ENCODE results near the gene DHRS12. TPM values are rescaled to one million over a fixed set of nuclear protein-coding genes. Genes with fewer than 3 reads are reported as not detected.

The DHRS12 gene
- total RNA-seq, 1 experiment from 2014 or later: 14.1 TPM

DNA sequence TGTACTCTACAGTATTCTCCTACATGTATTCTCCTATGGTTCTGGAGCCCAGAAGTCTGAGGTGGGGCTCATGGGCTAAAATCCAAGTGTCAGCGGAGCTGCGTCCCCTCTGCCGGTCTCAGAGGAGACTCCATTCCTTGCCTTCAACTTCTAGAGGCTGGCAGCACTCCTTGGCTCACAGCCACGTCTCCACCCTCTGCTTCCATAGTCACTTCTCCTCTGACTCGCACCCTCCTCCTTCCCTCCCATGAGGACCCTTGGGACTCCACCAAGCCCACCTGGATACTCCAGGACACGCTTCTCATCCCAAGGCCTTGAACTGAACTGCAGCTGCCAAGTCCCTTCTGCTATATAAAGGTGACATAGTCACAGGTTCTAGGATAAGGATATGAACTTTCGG lies 27.8 kb downstream of the DHRS12 start:
- Mint-ChIP-seq H3K27me3 (ENCODE audit: insufficient read depth, unreplicated experiment) (no peaks in the 10 kb centered on the region), H3K4me3 (ENCODE audit: unreplicated experiment) (no peak overlapping the region), H3K36me3 (ENCODE audit: insufficient read depth, unreplicated experiment) (no peaks in the 10 kb centered on the region), H3K27ac (ENCODE audit: unreplicated experiment) (no peak overlapping the region), H3K9me3 (ENCODE audit: unreplicated experiment) (no peaks in the 10 kb centered on the region), H3K4me1 (ENCODE audit: low read depth, unreplicated experiment) (no peaks in the 10 kb centered on the region)
- H3K4me1 ChIP-seq: no peaks in the 10 kb centered on the region
- ChIA-PET CTCF (no interaction called here), POLR2A (no interaction called here)
- H3K9me3 ChIP-seq: no peaks in the 10 kb centered on the region
- H3K27me3 ChIP-seq (replicated peaks; ENCODE audit: control insufficient read depth, insufficient read depth, low read length): no peaks in the 10 kb centered on the region
- no peak for DNase-seq
- no peaks in the 10 kb centered on the region for H3K36me3 ChIP-seq (ENCODE audit: control insufficient read depth, insufficient read depth, low read length)
- BruUV-seq (replicated peaks): no TSS peak
- intact Hi-C loops (cut with micrococcal nuclease; ENCODE audit: unreplicated experiment): no loop called here
- TF ChIP-seq, protein P1, sequence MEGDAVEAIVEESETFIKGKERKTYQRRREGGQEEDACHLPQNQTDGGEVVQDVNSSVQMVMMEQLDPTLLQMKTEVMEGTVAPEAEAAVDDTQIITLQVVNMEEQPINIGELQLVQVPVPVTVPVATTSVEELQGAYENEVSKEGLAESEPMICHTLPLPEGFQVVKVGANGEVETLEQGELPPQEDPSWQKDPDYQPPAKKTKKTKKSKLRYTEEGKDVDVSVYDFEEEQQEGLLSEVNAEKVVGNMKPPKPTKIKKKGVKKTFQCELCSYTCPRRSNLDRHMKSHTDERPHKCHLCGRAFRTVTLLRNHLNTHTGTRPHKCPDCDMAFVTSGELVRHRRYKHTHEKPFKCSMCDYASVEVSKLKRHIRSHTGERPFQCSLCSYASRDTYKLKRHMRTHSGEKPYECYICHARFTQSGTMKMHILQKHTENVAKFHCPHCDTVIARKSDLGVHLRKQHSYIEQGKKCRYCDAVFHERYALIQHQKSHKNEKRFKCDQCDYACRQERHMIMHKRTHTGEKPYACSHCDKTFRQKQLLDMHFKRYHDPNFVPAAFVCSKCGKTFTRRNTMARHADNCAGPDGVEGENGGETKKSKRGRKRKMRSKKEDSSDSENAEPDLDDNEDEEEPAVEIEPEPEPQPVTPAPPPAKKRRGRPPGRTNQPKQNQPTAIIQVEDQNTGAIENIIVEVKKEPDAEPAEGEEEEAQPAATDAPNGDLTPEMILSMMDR (IDR thresholded peaks at IDR 0.05; ENCODE audit: insufficient read depth in 1 of 2, low read depth in 1 of 2, low read length in 1 of 2, severe bottlenecking in 1 of 2, unreplicated experiment in 1 of 2): no peak
- H3K4me3 ChIP-seq (ENCODE audit: low read depth, low read length): no peak overlapping the region

DNA sequence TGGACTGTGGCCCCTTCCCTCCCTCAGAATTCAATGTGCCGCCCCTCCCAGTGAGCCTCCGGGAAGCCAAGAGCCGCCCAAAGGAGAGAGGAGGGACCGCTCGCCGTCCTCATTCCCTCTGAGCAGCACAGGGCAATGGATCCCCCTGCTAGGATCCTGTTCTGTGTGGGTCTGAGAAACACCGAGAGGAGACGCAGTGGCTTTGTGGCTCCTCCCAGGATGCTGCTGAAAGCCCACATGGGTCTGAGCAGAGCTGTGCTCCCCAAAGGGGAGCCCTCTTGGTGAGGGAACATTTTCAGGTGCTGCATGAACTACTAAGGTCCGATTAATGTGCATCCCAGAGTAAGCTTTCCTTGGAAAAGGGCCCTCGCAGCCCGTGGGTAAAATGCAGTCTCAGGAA lies 30.4 kb downstream of the DHRS12 start:
- ChIA-PET POLR2A (no interaction called here), CTCF (no interaction called here)
- DNase-seq: no peak
- intact Hi-C loops (cut with micrococcal nuclease; ENCODE audit: unreplicated experiment): no loop called here
- Mint-ChIP-seq H3K36me3 (ENCODE audit: insufficient read depth, unreplicated experiment) (peaks cover under 1% of the 10 kb centered on the region), H3K27ac (ENCODE audit: unreplicated experiment) (no peak overlapping the region), H3K4me3 (ENCODE audit: unreplicated experiment) (no peak overlapping the region), H3K27me3 (ENCODE audit: insufficient read depth, unreplicated experiment) (no peaks in the 10 kb centered on the region), H3K9me3 (ENCODE audit: unreplicated experiment) (no peaks in the 10 kb centered on the region), H3K4me1 (ENCODE audit: low read depth, unreplicated experiment) (no peaks in the 10 kb centered on the region)
- TF ChIP-seq, protein P1 (IDR thresholded peaks at IDR 0.05; ENCODE audit: insufficient read depth in 1 of 2, low read depth in 1 of 2, low read length in 1 of 2, severe bottlenecking in 1 of 2, unreplicated experiment in 1 of 2): no peak
- Histone ChIP-seq H3K27me3 (replicated peaks; ENCODE audit: control insufficient read depth, insufficient read depth, low read length) (no peaks in the 10 kb centered on the region), H3K9me3 (no peaks in the 10 kb centered on the region), H3K4me3 (ENCODE audit: low read depth, low read length) (no peak overlapping the region), H3K4me1 (no peaks in the 10 kb centered on the region), H3K36me3 (ENCODE audit: control insufficient read depth, insufficient read depth, low read length) (no peaks in the 10 kb centered on the region)
- no TSS peak for BruUV-seq (replicated peaks)

DNA sequence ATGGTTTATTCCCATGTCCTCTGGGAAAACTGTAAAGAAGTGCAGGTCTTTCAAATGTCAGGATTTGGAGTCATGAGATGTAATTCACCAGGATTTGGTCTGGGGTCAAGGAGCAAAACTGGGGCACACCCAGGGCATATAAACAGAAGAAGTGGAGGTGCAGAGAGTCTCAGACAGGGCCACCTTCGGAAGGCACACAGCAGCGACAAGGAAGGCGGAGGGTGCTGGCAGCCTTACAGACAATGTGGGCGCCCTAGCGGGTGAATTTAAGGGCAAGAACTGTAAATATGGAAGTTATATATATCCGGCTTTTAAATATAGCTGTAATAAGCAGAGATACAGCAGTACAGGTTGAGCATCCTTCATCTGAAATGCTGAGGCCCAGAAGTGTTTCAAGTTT lies 31.2 kb downstream of the DHRS12 start:
- H3K4me3 ChIP-seq (ENCODE audit: low read depth, low read length): no peak overlapping the region
- H3K9me3 ChIP-seq: no peaks in the 10 kb centered on the region
- Mint-ChIP-seq H3K36me3 (ENCODE audit: insufficient read depth, unreplicated experiment) (peaks cover 6% of the 10 kb centered on the region), H3K9me3 (ENCODE audit: unreplicated experiment) (no peaks in the 10 kb centered on the region), H3K4me1 (ENCODE audit: low read depth, unreplicated experiment) (no peaks in the 10 kb centered on the region), H3K27me3 (ENCODE audit: insufficient read depth, unreplicated experiment) (no peaks in the 10 kb centered on the region), H3K27ac (ENCODE audit: unreplicated experiment) (no peak overlapping the region), H3K4me3 (ENCODE audit: unreplicated experiment) (no peak overlapping the region)
- TF ChIP-seq, protein P1 (IDR thresholded peaks at IDR 0.05; ENCODE audit: insufficient read depth in 1 of 2, low read depth in 1 of 2, low read length in 1 of 2, severe bottlenecking in 1 of 2, unreplicated experiment in 1 of 2): no peak
- no peaks in the 10 kb centered on the region for H3K27me3 ChIP-seq (replicated peaks; ENCODE audit: control insufficient read depth, insufficient read depth, low read length)
- POLR2A ChIA-PET: no interaction called here
- no peaks in the 10 kb centered on the region for H3K36me3 ChIP-seq (ENCODE audit: control insufficient read depth, insufficient read depth, low read length)
- CTCF ChIA-PET: no interaction called here
- DNase-seq: no peak
- H3K4me1 ChIP-seq: no peaks in the 10 kb centered on the region
- intact Hi-C loops (cut with micrococcal nuclease; ENCODE audit: unreplicated experiment): no loop called here
- no TSS peak for BruUV-seq (replicated peaks)

Measured in Caco-2 (cell line).